Heart left ventricle (tissue), 13 donors: ENCODE data around the gene SLIT3.

Source experiments
- CTCF ChIP-seq, 12 donors: fragments of 200-600 bp; sonication (generic) in 4 of 12; IDR thresholded peaks; one replicate each; pipeline versions ENCODE4 v1.5.0 to v1.8.0; 2018 to 2022; ENCODE audit warnings: antibody characterized with exemption in 12 of 12, mild to moderate bottlenecking in 5 of 12
- POLR2A ChIP-seq, 2 donors: fragments of 450-650 bp; IDR thresholded peaks; one replicate each; pipeline ENCODE4 v1.6.1; 2017; ENCODE audit warnings: antibody characterized with exemption in 2 of 2, mild to moderate bottlenecking in 2 of 2, moderate library complexity in 2 of 2
- donor health status: ischemic (EF 13 %, LVEDD 7.1; RV severe dilation, severe dysfunction).
- donor health status: DM: no; HTN: yes; CAD: no.
- donor health status: DM: no; HTN: no; CAD: no.
- donor health status: ischemic (EF 25% LVEDD 6.9; RV normal size, moderate dysfunction).
- donor health status: ischemic (EF 25% LVEDD 5.7; RV mildly dilated, moderate dysfunction).
- donor health status: ischemic (EF 35%, LVEDD 5.7; RV mildly dilated, moderate dysfunction).
- donor health status: nonischemic (EF 11% LVEDD 7.7; RV severe dilation, severe dysfunction).
- donor health status: DM: yes; HTN: yes; CAD: no.
- donor health status: PGD.
- donor health status: ischemic (EF 29% LVEDD 5.4; RV normal size, mild dysfunction).
- donor health status: nonischemic (EF 23%, LVEDD 6.1; RV moderate dilation, normal function).

GRCh38 chr5:168833383-168833782, 467.6 kb downstream of the SLIT3 start:
- no peak for TF ChIP-seq CTCF (IDR thresholded peaks at IDR 0.05)
- no peak for TF ChIP-seq POLR2A (IDR thresholded peaks at IDR 0.05)
